Measurements from ENCODE around the gene TPM2.

The TPM2 gene

DNA sequence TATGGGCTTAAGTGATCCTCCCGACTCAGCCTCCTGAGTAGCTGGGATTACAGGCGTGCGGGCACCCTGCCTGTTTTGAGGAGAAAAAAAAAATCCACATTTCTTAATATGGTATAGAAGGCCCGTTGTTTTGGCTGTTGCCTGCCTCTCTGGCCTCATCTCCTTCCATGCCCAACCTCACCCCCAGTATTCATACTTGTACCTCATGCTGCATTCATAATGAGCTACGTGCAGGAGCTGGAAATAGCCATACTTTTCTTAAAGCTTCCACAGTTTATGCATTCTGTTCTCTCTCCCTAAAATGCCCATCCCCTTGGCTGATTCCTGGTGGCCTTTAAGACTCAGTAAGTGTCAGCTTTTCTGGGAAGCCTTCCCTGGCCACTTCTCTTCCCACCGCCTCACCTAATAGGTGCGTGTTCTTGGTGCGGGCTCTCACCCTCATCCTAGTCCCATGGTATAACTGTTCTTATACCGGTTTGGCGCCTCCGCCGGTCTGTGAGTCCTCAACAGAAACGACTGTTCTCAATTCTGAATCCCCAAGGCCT is 2.1 kb upstream of the TPM2 start:
- no peak for DNase-seq

DNA sequence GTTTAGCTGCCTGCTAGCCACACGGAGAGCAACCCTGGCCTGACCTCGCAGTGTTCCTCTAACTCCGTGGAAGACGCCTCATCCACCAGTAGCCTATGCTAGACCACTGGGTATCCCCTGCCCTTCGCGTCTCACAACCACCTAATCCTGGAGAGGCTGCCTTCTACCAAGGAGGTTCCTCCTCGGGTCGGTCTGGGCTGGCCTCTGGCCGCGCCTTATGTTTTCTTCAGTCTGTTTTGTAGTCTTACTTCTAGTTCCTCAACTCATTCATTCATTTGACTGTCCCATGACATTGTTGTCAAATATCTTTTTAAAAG is 1.6 kb upstream of the TPM2 start:
- peak; percentile 53 to 72 (median 64) for DNase-seq

DNA sequence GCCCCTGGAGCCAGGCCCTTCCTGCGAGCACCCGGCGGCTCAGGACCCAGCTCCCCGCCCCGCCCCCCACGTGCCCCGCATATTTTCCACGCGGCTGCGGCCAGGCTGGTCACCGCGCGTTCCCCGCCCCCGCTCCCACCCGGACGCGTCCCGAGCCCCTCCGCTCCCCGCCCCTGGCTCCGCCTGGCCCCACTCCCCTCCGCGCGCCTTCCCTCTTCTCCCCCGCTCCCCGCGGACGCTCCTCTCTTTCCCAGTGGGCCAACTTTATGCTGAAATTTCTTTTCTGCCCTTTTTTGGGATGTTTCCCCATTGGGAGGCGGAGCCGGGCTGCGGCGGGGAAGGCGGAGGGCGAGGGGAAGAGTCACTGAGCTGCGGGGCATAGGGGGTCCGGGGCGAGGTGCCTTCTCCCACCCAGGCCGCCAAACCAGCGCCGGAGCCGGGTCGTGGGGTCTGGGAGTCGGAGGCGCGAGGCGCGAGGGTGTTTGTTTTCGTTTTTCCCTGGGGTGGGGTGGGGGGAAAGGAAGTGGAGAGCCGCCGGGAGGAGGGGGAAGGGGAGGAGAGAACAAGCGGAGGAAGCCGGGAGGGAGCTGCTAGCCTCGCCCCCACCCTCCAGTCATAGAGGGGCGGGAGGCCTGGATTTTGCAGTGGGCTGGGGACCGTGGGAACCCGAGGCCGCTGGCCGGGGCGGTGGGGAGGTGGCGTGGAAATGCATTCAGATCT is 1.0 kb upstream of the TPM2 start:
- peak; percentile 49 to 77 (median 65) for DNase-seq

GRCh38 chr9:35690294-35690613 is 529 bp upstream of the TPM2 start:
- no peak for DNase-seq

- DNase-seq = peak in 3 of 4 experiments; percentile 46 to 67 (median 55)
These were observed 875 bp downstream of the TPM2 start for GRCh38 chr9:35688558-35689541.

GRCh38 chr9:35687972-35688557 is 1.7 kb downstream of the TPM2 start:
- DNase-seq = no peak

DNA sequence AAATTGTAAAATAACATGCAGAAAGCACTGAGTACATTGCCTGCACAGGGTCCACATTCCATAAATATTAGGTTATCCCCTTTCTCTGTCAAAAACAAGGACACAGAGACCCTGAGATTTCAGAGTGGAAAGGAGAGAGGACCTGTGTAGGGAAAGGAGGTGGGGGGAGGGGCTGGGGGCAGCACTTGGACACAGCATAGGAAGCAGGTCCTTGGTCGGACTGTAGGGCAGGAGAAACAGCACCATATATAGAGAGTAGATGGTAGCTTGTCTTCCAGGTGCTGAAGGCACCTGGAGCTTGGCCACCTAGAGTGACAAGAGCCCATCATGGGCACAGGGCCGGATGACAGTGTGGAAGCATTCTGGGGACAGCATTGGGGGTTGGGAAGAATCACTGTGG is 2.4 kb downstream of the TPM2 start:
- DNase-seq = no peak

- no peak for DNase-seq
These were observed 3.2 kb downstream of the TPM2 start for GRCh38 chr9:35686222-35687203.

- no peak for DNase-seq
These were observed 4.2 kb downstream of the TPM2 start for GRCh38 chr9:35685506-35685905.

GRCh38 chr9:35684921-35685320 is 4.8 kb downstream of the TPM2 start:
- DNase-seq = no peak

DNA sequence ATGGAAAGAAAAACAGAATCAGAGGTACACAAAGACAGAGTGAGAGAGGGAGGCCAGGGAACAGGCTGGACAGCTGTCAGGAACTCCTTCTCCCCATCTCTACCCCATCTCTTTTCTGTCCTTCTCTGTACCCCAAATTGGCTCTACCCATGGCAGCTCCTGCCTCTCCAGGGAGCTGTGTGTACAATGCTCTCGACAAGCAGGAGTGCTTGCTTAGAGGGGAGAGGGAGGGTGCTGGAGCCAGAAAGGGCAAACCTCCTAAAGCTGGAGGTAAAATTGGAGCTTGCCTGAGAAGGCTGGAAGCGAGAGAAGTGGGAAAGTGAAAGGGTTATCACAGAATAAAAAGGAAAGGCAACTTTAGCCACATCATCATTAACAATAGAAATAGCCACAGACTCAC is 6.4 kb downstream of the TPM2 start:
- DNase-seq = no peak

DNA sequence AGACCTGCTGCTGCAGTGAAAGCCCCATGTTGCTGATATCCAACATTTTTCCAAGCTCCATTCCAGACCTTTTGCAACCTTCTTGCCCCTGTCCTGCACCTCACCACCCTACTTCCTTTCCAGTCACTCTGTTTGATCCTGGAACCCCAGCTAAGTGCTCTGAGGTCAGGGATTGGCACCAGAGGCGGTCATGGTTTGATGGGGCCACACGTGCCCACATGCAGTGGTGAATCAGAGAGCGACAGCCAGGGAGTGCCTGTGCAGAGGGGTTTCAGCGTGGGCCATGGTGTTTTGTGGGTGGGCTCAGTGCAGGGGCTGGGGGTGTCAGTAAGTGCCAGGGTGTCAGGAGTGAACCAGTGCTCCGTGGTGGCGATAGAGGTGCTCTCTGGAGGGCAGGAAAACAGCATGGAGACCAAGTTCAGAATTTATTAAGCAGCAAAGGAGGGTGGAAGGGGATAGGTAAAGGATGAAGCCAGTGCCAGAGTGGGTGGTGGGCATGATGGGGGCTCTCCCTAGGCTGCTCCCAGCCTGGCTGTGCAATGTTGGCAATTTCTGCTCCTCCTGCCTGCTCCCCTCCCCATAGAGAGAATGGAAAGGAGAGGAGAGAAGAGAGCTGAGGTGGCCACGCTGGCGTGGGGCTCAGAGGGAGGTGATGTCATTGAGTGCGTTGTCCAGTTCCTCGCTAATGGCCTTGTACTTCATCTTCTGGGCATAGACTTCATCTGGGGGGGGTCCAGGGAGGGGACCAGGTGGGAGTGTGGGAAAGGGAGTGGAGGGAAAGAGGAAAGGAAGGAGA is 7.0 kb downstream of the TPM2 start:
- no peak for DNase-seq

DNA sequence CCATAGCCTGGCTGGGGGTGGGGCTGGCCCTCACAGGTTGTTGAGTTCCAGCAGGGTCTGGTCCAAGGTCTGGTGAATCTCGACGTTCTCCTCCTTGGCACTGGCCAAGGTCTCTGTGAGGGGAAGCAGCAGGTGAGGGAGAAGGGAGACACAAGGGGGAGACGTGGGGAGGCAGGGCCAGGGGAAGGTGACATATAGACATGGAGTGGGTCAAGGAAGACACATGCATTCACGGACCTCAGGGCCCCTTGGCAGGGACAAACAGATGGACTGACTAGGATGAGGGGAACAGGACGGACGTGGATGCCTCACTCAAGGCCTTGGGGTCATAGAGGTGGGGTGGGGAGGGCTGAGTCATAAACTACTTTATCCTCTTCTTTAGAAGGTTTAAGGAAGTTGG is 7.7 kb downstream of the TPM2 start:
- no peak for DNase-seq

- DNase-seq = no peak
These were observed 8.3 kb downstream of the TPM2 start for GRCh38 chr9:35681341-35682002.

- no peak for DNase-seq
These were observed 9.2 kb downstream of the TPM2 start for GRCh38 chr9:35680331-35681105.

GRCh38 chr9:35679766-35680330 is 9.9 kb downstream of the TPM2 start:
- no peak for DNase-seq

GRCh38 chr9:35679091-35679490 is 10.6 kb downstream of the TPM2 start:
- DNase-seq = no peak

DNA sequence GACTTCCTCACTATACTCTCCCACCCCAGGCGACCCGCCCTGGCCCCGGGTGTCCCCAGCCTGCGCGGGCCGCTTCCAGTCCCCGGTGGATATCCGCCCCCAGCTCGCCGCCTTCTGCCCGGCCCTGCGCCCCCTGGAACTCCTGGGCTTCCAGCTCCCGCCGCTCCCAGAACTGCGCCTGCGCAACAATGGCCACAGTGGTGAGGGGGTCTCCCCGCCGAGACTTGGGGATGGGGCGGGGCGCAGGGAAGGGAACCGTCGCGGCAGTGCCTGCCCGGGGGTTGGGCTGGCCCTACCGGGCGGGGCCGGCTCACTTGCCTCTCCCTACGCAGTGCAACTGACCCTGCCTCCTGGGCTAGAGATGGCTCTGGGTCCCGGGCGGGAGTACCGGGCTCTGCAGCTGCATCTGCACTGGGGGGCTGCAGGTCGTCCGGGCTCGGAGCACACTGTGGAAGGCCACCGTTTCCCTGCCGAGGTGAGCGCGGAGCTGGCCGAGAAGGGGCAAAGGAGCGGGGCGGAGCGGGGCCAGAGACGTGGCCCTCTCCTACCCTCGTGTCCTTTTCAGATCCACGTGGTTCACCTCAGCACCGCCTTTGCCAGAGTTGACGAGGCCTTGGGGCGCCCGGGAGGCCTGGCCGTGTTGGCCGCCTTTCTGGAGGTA is 13.9 kb downstream of the TPM2 start:
- DNase-seq = peak in 2 of 4 experiments; percentile 26 to 50

DNA sequence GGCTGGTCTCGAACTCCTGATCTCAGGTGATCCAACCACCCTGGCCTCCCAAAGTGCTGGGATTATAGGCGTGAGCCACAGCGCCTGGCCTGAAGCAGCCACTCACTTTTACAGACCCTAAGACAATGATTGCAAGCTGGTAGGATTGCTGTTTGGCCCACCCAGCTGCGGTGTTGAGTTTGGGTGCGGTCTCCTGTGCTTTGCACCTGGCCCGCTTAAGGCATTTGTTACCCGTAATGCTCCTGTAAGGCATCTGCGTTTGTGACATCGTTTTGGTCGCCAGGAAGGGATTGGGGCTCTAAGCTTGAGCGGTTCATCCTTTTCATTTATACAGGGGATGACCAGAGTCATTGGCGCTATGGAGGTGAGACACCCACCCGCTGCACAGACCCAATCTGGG is 14.5 kb downstream of the TPM2 start:
- no peak for DNase-seq
